ENCODE measurements around the gene CREB5.

- no peak for TF ChIP-seq CTCF (IDR thresholded peaks at IDR 0.05)
- no peak for TF ChIP-seq POLR2A (IDR thresholded peaks at IDR 0.05)
These were observed 30.5 kb downstream of the CREB5 start for GRCh38 chr7:28442540-28443420.
